Lower lobe of right lung (tissue), 2 donors: ENCODE results near the gene ASIC4. TPM values are rescaled to one million over a fixed set of nuclear protein-coding genes. Genes with fewer than 3 reads are reported as not detected.

Source experiments
- ATAC-seq, 2 donors: fragments of 200-7000 bp; cut with Tn5 transposase; one replicate each; pipeline ENCODE4 v1.9.1; 2020 to 2022; ENCODE audit warnings: mild to moderate bottlenecking in 2 of 2, moderate library complexity in 2 of 2
- DNase-seq: peaks from one replicate; pipeline ENCODE4 v3.0.0-alpha.2; 2020
- H3K27ac ChIP-seq: fragments of 200-600 bp; one replicate; pipeline ENCODE4 v1.8.0; 2022
- H3K27me3 ChIP-seq: fragments of 200-600 bp; one replicate; pipeline ENCODE4 v1.8.0; 2022; ENCODE audit warnings: low read depth
- H3K36me3 ChIP-seq: fragments of 200-600 bp; one replicate; pipeline ENCODE4 v1.8.0; 2022; ENCODE audit warnings: mild to moderate bottlenecking
- H3K4me1 ChIP-seq: fragments of 200-600 bp; one replicate; pipeline ENCODE4 v1.8.0; 2022
- H3K4me3 ChIP-seq: fragments of 200-600 bp; one replicate; pipeline ENCODE4 v1.8.0; 2022; ENCODE audit warnings: mild to moderate bottlenecking
- H3K9me3 ChIP-seq: fragments of 200-600 bp; one replicate; pipeline ENCODE4 v1.8.0; 2022
- CTCF ChIP-seq: fragments of 200-600 bp; IDR thresholded peaks from one replicate; pipeline ENCODE4 v1.8.0; 2022; ENCODE audit warnings: antibody characterized with exemption, mild to moderate bottlenecking
- intact Hi-C: fragments of 100-400 bp; cut with DNase I; formaldehyde crosslinking; loops from one replicate; pipeline ENCODE4 v1.11.0; 2022
- total RNA-seq: library from RNA; stranded (reverse); fragmentation: NEBNext Ultra II Directional; extraction: Animal tissue kit (Norgen Biotek cat#: 25700); gene quantifications from one replicate; pipeline ENCODE4 v1.2.1, GENCODE V29; 2021
- donor health status: DM: no; HTN: yes; CAD: no; lungs with severe emphysema.

Gene ASIC4
- total RNA-seq, 1 donor from 2014 or later, result 0.53 TPM

- peak overlapping the region; percentile 80 for H3K4me3 ChIP-seq
- TF ChIP-seq CTCF, result no peak
- intact Hi-C loops, result no loop called here
- DNase-seq (no peak), ATAC-seq (no peak)
- H3K27me3 ChIP-seq, result peaks cover 51% of the 10 kb centered on the region
- H3K36me3 ChIP-seq, result peaks cover 3% of the 10 kb centered on the region
- H3K9me3 ChIP-seq, result no peaks in the 10 kb centered on the region
- H3K4me1 ChIP-seq, result peaks cover 29% of the 10 kb centered on the region
- H3K27ac ChIP-seq, result no peak overlapping the region
These were observed 17.3 kb upstream of the ASIC4 start for GRCh38 chr2:219496825-219497494.

GRCh38 chr2:219497495-219498279 lies 16.6 kb upstream of the ASIC4 start:
- peak; percentile 91 to 93 for ATAC-seq
- peaks cover 44% of the 10 kb centered on the region for H3K27me3 ChIP-seq
- intact Hi-C loops, result no loop called here

GRCh38 chr2:219498280-219499057 lies 15.8 kb upstream of the ASIC4 start, which contains the start of gene GMPPA:
Gene GMPPA, plus strand, starts transcription at chr2:219498891. Its CDS starts 1,085 bp downstream, at chr2:219499976.
- H3K27ac ChIP-seq, result peak within 1 kb of the TSS; percentile 93
- peaks cover 41% of the 10 kb centered on the region for H3K27me3 ChIP-seq
- ATAC-seq, result peak; percentile 95 to 96
- no peaks in the 10 kb centered on the region for H3K9me3 ChIP-seq
- peaks cover 29% of the 10 kb centered on the region for H3K4me1 ChIP-seq
- TF ChIP-seq CTCF, result no peak
- H3K36me3 ChIP-seq, result peaks cover 16% of the 10 kb centered on the region
- peak; percentile 96 for DNase-seq
- intact Hi-C loops, result no loop called here
- H3K4me3 ChIP-seq, result peak within 1 kb of the TSS; percentile 80

More at GRCh38 chr2:219497495-219498279, 16.6 kb upstream of the ASIC4 start:
- peaks cover 8% of the 10 kb centered on the region for H3K36me3 ChIP-seq
- peak overlapping the region; percentile 93 for H3K27ac ChIP-seq
- no peak for TF ChIP-seq CTCF
- peak overlapping the region; percentile 80 for H3K4me3 ChIP-seq
- H3K4me1 ChIP-seq, result peaks cover 29% of the 10 kb centered on the region
- no peaks in the 10 kb centered on the region for H3K9me3 ChIP-seq
- peak; percentile 95 for DNase-seq

GRCh38 chr2:219499058-219499307 lies 15.3 kb upstream of the ASIC4 start:
- ATAC-seq (no peak), DNase-seq (no peak)
- TF ChIP-seq CTCF, result no peak
- intact Hi-C loops, result no loop called here
- Histone ChIP-seq H3K27ac (peak overlapping the region; percentile 93), H3K4me1 (peaks cover 29% of the 10 kb centered on the region), H3K27me3 (peaks cover 36% of the 10 kb centered on the region), H3K36me3 (peaks cover 21% of the 10 kb centered on the region), H3K4me3 (peak overlapping the region; percentile 80), H3K9me3 (no peaks in the 10 kb centered on the region)

- peak overlapping the region; percentile 80 for H3K4me3 ChIP-seq
- H3K36me3 ChIP-seq, result peaks cover 27% of the 10 kb centered on the region
- peaks cover 30% of the 10 kb centered on the region for H3K27me3 ChIP-seq
- no peaks in the 10 kb centered on the region for H3K9me3 ChIP-seq
- DNase-seq (no peak), ATAC-seq (no peak)
- H3K27ac ChIP-seq, result peak overlapping the region; percentile 93
- H3K4me1 ChIP-seq, result peaks cover 29% of the 10 kb centered on the region
- TF ChIP-seq CTCF, result no peak
- intact Hi-C loops, result no loop called here
These were observed 14.7 kb upstream of the ASIC4 start for GRCh38 chr2:219499555-219499954.
